SK-N-MC (cell line): ENCODE data around the gene MBD3.

Source experiments
- DNase-seq: peaks from one replicate; pipeline ENCODE4 v3.0.0-alpha.2; 2011; ENCODE audit warnings: low read depth, low spot score
- H3K27ac ChIP-seq: fragments of 200-600 bp; sonication (generic); 2 replicates; pipeline ENCODE4 v1.5.1; 2016; ENCODE audit warnings: mixed run types
- H3K36me3 ChIP-seq: fragments of 200-600 bp; sonication (generic); 2 replicates; pipeline ENCODE4 v1.6.1; 2017; ENCODE audit warnings: antibody characterized with exemption, low read length, mixed read lengths; ENCODE audit not compliant: insufficient read depth
- H3K4me3 ChIP-seq: fragments of 200-600 bp; sonication (generic); 2 replicates; pipeline ENCODE4 v1.5.1; 2016
- H3K9ac ChIP-seq: fragments of 200-600 bp; sonication (generic); 2 replicates; pipeline ENCODE4 v1.8.0; 2017; ENCODE audit warnings: mixed run types, mixed read lengths; ENCODE audit not compliant: insufficient read length
- H3K9me3 ChIP-seq: fragments of 200-600 bp; sonication (generic); 2 replicates; pipeline ENCODE4 v1.6.1; 2017; ENCODE audit warnings: low read depth, mild to moderate bottlenecking, antibody characterized with exemption, low read length, moderate library complexity, mixed read lengths
- EZH2 ChIP-seq: fragments of 200-600 bp; sonication (generic); IDR thresholded peaks from one replicate; pipeline ENCODE4 v1.6.1; 2017; ENCODE audit warnings: antibody characterized with exemption
- FOXP2 ChIP-seq: optimal IDR thresholded peaks from 2 replicates; pipeline ENCODE3; 2011; ENCODE audit warnings: mild to moderate bottlenecking, moderate library complexity; ENCODE audit not compliant: insufficient read depth; ENCODE audit errors: extremely low read length, control extremely low read depth
- POLR2AphosphoS5 ChIP-seq: IDR thresholded peaks from 2 replicates; pipeline ENCODE4 v1.6.1; 2012; ENCODE audit warnings: mild to moderate bottlenecking, low read depth, low read length, borderline replicate concordance

MBD3 gene

DNA sequence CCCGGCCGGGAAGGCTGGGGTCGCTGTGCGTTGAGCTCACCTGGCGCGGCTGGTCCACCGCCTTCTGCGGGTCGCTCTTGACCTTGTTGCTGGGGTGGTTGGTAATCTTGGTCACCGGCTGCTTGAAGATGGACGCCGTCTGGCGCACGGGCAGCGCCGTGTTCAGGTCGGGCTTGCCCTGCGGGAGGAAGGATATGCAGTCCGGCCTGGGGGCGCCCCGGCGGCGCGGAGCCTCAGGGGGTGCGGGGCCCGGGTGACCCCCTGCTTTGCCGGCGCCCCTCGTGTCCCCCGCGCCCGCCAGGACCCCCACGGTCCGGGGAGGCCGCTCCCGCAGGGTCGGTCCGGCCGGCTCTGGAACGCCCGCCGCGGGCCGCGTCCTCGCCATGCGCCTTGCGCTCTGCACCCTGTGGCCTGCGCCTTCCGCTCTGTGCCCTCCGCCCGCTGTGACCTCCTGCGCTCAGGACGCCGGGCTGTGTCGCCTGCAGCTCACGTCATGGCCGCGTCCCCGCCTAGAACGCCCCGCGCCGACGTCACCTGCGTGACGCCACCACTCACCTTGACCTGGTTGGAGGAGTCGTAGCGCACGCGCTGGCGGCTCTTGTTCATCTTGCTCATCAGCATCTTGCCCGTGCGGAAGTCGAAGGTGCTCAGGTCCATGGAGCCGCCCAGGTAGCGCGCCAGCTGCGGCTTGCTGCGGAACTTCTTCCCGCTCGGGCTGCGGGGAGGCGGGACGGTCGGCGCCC, 8.0 kb downstream of the MBD3 start:
- no peak for TF ChIP-seq POLR2AphosphoS5
- TF ChIP-seq FOXP2, result no peak
- no peak for TF ChIP-seq EZH2
- Histone ChIP-seq H3K4me3 (no peak overlapping the region), H3K9ac (no peak overlapping the region)

DNA sequence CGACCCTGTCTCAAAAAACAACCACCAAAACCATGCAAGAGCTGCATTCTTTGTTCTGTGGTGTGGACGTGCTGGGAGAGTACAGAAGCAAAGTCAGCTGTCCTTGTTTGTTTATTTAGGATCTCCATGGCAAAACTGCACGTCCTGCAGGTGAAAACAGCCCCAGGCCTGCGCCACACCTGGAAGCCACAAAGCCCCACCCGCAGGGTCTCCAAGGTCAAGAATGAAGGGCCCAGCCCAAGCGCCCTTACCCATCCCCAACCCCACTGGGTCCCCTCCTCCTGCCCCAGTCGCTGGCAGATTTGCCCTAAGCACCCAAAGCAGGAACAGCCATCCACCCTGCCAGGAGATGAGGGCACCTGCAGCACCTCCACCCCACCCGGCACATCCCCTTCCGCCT, 10.5 kb downstream of the MBD3 start:
- TF ChIP-seq POLR2AphosphoS5 (no peak), FOXP2 (no peak), EZH2 (no peak)
- no peak overlapping the region for H3K4me3 ChIP-seq
- no peak overlapping the region for H3K9ac ChIP-seq
- DNase-seq, result no peak
- no peak overlapping the region for H3K27ac ChIP-seq
- H3K9me3 ChIP-seq, result no peaks in the 10 kb centered on the region
- H3K36me3 ChIP-seq, result peaks cover 56% of the 10 kb centered on the region; the same call in 1 of the 2 replicates

More for the DNA sequence above, 8.0 kb downstream of the MBD3 start:
- no peaks in the 10 kb centered on the region for H3K9me3 ChIP-seq
- DNase-seq, result no peak
- peaks cover 53% of the 10 kb centered on the region; the same call in 1 of the 2 replicates for H3K36me3 ChIP-seq
- H3K27ac ChIP-seq, result no peak overlapping the region

DNA sequence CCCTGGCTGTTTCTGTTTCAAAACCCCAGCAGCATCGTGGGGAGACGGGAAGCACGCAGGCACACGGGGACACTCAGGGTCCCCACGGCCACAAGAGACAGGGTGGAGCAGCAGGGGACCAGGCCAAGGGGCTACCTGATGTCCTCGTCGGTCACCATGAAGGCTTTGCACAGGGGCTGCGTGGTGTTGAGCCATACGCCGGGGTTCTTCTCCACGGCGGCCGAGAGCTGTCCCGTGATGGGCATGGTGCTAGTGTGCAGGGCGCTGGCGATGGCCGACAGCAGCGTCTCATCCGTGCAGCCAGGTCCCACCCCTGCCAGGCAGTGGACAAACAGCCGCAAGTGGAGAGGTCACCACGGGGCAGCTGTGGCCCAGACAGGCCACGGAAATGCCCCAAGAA, 11.7 kb downstream of the MBD3 start:
- TF ChIP-seq EZH2 (no peak), POLR2AphosphoS5 (no peak), FOXP2 (no peak)
- Histone ChIP-seq H3K27ac (no peak overlapping the region), H3K4me3 (no peak overlapping the region), H3K9ac (no peak overlapping the region), H3K9me3 (no peaks in the 10 kb centered on the region), H3K36me3 (peaks cover 53% of the 10 kb centered on the region; the same call in 1 of the 2 replicates)
- DNase-seq, result no peak

DNA sequence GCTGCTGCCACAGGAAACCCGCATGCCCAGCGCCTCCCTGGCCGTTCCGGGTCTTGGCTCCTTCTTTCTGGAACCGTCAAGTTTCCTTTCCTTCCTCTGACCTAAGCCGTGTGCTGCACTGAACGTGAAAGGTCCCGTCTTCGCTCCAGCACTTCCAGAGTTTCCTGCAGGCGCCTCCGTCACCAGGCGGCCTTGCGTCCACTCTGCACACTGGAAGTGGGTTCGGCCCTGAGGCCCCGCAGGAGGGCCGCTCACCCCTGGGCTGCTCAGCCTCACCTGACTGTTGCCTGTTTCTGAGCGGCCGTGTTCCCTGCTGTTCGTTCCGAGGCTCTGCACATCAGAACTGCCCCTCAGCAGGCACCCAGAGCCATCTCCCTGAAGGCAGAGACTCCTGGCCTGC, 12.3 kb downstream of the MBD3 start:
- no peak for DNase-seq
- peaks cover 48% of the 10 kb centered on the region; the same call in 1 of the 2 replicates for H3K36me3 ChIP-seq
- H3K9ac ChIP-seq, result no peak overlapping the region
- no peak overlapping the region for H3K4me3 ChIP-seq
- TF ChIP-seq FOXP2, result no peak
- TF ChIP-seq EZH2, result no peak
- no peak for TF ChIP-seq POLR2AphosphoS5
- H3K9me3 ChIP-seq, result no peaks in the 10 kb centered on the region
- no peak overlapping the region for H3K27ac ChIP-seq

DNA sequence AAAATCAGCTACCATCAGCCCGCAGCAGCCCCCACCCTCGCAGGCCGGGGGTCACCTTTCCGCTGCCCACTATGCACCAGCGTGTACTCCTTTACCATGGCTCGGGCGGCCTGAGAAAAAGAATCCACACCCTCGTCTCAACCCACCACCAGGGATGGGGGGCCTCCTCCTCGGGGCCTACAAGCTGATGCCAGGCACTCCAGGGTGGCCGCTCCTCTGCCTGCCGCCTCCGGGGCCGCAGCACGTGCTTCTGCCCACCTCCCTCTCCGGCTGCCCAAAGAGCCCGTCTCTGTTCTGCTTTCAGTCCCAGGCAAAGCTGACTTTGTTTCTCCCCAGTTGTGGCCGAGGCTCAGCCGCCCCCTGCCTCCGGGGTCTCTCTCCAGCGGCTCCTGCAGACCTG, 13.4 kb downstream of the MBD3 start:
- peaks cover 41% of the 10 kb centered on the region; the same call in 1 of the 2 replicates for H3K36me3 ChIP-seq
- no peaks in the 10 kb centered on the region for H3K9me3 ChIP-seq
- H3K9ac ChIP-seq, result no peak overlapping the region
- H3K27ac ChIP-seq, result no peak overlapping the region
- no peak for TF ChIP-seq EZH2
- no peak for TF ChIP-seq FOXP2
- TF ChIP-seq POLR2AphosphoS5, result no peak
- H3K4me3 ChIP-seq, result no peak overlapping the region
- DNase-seq, result no peak

DNA sequence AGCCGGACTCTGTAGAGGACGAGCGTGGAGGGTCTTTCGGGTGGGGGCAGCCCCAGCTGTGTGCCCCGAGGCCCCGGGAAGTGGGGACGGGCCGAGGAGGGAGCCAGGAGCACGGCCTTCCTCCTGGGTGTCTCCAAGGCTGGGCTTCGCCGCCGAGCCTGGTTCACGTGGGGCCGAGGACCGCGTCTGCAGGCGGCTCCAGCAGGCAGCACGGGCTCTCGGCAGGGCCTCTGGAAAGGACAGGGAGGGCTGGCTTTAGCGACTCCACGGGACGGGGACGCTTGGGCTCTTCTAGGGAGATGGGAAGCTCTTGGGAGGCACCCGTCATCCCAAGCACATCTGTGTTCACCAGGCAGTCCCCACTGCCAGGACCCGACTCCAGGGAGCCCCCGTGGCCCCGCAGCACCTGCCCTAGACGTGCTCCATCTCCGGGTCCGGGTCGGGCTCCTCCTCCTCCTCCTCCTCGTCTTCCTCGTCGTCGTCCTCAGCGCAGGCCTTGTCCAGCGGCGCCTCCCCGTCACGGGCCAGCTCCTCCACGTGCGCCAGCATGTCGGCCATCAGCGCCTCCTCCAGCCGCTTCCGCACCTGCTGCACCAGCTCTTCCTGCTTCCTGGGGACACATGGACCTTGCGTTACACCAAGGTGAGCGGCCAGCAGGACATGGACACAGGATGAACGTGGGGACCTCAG, 14.6 kb downstream of the MBD3 start:
- no peak for DNase-seq
- no peak overlapping the region for H3K4me3 ChIP-seq
- H3K9ac ChIP-seq, result no peak overlapping the region
- no peaks in the 10 kb centered on the region for H3K9me3 ChIP-seq
- H3K36me3 ChIP-seq, result peaks cover 34% of the 10 kb centered on the region; the same call in 1 of the 2 replicates
- no peak overlapping the region for H3K27ac ChIP-seq
- TF ChIP-seq EZH2 (no peak), POLR2AphosphoS5 (no peak), FOXP2 (no peak)

DNA sequence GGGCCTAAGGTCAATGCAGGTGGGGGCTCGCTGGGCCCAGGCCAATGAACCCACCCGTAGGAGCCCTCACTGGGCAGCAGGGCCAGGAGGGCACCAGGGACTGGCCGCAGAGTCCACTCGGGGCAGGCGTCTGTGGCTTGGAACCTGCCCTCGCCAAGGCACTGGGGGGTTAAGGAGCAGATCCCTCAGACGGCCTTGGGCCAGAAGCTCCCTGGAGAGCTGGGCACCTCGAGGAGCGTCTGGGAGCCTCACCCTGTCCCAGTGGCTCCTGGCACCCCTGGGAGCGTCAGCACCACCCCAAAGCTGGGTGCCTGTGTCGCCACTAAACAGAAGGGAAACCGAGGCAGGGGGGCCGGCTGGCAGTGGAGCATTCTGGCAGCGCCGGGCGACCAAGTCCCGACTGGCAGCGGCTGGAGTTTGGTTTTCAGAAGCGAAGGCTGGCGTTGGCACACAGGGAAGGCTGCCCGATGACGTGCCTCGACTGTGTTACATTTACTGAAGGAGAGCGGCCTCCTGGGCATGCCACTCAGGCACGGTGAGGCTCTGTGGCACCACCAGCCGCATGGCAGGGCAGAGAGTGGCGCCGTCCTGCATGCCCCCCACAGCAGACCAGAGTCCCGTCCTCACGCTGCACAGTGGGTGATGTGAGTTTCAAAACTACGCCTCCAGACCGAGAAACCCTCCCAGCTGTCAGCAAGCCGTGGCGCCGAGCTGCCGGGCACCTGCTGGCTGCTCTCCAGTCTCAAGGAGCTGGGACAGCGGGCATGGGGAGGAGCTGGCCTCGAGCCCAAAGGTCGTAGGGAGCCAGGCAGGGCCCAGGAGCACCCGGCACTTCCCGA, 15.4 kb downstream of the MBD3 start:
- Histone ChIP-seq H3K4me3 (no peak overlapping the region), H3K27ac (no peak overlapping the region), H3K9ac (no peak overlapping the region), H3K36me3 (peaks cover 30% of the 10 kb centered on the region; the same call in 1 of the 2 replicates), H3K9me3 (no peaks in the 10 kb centered on the region)
- TF ChIP-seq EZH2, result no peak
- TF ChIP-seq POLR2AphosphoS5, result no peak
- TF ChIP-seq FOXP2, result no peak
- DNase-seq, result no peak
